Urinary bladder (tissue), 4 donors: ENCODE data around the gene AFF1. TPM values are rescaled to one million over a fixed set of nuclear protein-coding genes. Genes with fewer than 3 reads are reported as not detected.
"Not testable (repeated sequence)": the region's sequence is repeated elsewhere in the genome, so short reads cannot be mapped to it uniquely, and the experiment has no call there.

Experiments
- DNase-seq: peaks from one replicate; pipeline ENCODE4 v3.0.0-alpha.2; 2015; ENCODE audit errors: extremely low spot score
- H3K27ac ChIP-seq: one replicate; pipeline ENCODE4 v1.5.1; 2013; ENCODE audit warnings: low read depth, mild to moderate bottlenecking, moderate library complexity
- H3K36me3 ChIP-seq: one replicate; pipeline ENCODE4 v1.6.1; 2013; ENCODE audit warnings: mild to moderate bottlenecking, moderate library complexity; ENCODE audit not compliant: insufficient read depth
- H3K4me1 ChIP-seq: one replicate; pipeline ENCODE4 v1.6.1; 2013; ENCODE audit warnings: mild to moderate bottlenecking, moderate library complexity; ENCODE audit not compliant: insufficient read depth
- H3K4me3 ChIP-seq: one replicate; pipeline ENCODE4 v1.5.1; 2013; ENCODE audit warnings: low read depth, low read length
- WGBS: extraction: QIAGEN DNeasy Blood & Tissue Kit; methylation state at CpG from one replicate; pipeline ENCODE4 v1.1.7; 2013; 5-methylcytosine and 5-hydroxymethylcytosine counted together
- polyA plus RNA-seq: library from polyadenylated mRNA; stranded (reverse); fragments of 200-250 nt; gene quantifications from one replicate; pipeline ENCODE4 v1.2.3, GENCODE V29; 2013
- total RNA-seq: library from RNA; depleted of rRNA; stranded (reverse); fragments of >200 nt; gene quantifications from one replicate; pipeline ENCODE4 v1.2.3, GENCODE V29; 2014
- donor health status: healthy with polysubstance abuse.
- donor health status: healthy.

Gene AFF1
- total and polyA plus RNA-seq, 2 donors: 22.8 to 32.8 TPM

DNA sequence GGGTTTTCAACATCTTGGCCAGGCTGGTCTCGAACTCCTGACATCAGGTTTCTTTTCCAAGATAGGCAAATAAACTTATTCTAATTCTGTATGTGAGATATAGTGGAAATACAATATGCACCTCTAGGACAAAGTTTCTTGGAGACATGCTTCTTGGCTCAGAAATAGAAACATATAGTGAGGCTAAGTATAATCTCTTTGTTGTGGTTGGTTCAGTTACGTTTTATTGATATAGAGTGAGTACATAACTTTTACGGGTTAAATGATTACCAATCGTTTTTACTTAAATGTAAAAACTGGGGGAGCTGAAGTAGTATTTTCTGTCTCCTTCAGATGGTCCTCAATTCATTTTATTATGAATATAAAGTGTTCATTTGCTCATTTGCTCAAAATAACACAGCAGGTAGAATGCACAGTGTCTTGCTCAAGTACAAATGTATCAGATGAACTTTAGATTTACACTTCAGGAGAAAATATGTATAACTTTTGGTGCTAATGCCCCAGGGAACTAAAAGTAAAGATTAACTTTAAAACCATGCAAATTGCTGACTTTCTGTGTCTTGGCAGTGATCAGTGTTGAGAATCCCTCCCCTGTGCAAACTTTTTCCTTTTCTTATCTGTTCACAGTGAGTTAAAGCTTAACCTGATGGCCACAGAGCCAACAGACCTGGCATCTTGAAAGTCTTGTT is 77.6 kb downstream of the AFF1 start:
- WGBS: 66% methylated on average over 4 of the region's 4 CpGs
- Histone ChIP-seq H3K4me1 (no peaks in the 10 kb centered on the region), H3K27ac (no peak overlapping the region)

DNA sequence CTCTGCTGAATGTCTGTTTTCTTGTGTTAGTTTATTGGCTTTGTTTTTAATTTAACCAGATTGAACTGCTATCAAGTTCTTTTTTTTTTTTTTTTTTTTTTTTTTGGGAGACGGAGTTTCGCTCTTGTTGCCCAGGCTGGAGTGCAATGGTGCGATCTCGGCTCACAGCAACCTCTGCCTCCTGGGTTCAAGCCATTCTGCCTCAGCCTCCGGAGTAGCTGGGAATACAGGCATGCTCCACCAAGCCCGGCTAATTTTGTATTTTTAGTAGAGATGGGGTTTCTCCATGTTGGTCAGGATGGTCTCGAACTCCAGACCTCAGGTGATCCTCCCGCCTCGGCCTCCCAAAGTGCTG is 78.1 kb downstream of the AFF1 start:
- not testable (repeated sequence) for DNase-seq, H3K36me3 ChIP-seq, H3K4me3 ChIP-seq, H3K27ac ChIP-seq, H3K4me1 ChIP-seq
- WGBS: 88% methylated on average over 9 of the region's 9 CpGs

More for the DNA sequence above, 77.6 kb downstream of the AFF1 start:
- no peak for DNase-seq
- Histone ChIP-seq H3K36me3 (no peaks in the 10 kb centered on the region), H3K4me3 (no peak overlapping the region)

DNA sequence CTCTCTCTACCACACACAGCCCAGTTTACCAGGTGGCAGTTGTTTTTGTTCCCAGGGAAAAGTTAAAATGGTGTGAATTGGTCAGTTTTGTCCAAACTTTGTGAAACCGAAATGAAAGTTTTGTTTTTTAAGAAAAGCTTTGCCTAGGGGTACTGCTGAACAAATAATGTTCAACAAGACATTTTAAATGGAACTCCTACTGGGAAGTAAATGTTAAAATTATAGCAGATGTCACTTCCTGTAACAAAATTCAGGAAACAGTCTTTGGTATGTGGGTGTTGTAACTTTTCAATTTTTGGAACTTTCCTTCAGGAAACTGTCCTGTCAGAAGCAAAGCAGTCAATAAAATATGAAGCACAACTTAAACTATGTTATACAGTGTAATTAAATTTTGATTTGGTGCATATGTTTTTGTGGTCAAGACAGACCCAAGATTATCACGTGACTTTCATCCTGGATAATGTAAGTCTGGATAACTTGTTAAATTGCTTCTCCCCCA is 79.5 kb downstream of the AFF1 start:
- Histone ChIP-seq H3K4me3 (no peak overlapping the region), H3K4me1 (no peaks in the 10 kb centered on the region)

DNA sequence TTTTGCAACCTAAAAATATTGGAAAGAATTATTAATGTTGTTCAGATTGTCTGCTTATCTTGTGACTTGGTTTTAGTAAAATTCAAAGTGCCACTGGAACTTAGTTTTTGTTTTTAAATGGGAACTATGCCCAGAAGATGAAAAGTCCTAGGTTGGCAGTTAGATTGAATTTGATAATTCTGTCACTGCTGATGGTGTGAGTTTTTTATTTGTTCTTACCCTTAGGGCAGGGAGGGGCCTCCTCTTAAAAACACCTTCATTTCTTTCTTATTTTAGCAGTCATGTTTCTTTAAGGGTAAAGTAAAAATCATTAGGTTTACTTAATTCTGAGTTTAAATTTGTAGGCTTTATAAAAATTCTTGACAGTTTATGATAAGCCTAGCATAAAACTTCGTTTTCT is 80.6 kb downstream of the AFF1 start:
- WGBS: 47% methylated on average over 1 of the region's 1 CpG
- no peak for DNase-seq
- H3K4me3 ChIP-seq: no peak overlapping the region
- H3K4me1 ChIP-seq: no peaks in the 10 kb centered on the region
- H3K27ac ChIP-seq: peak overlapping the region; percentile 23
- H3K36me3 ChIP-seq: no peaks in the 10 kb centered on the region

More for the DNA sequence above, 79.5 kb downstream of the AFF1 start:
- Histone ChIP-seq H3K27ac (peak overlapping the region; percentile 59), H3K36me3 (no peaks in the 10 kb centered on the region)
- DNase-seq: no peak
- WGBS: 36% methylated on average over 2 of the region's 2 CpGs

DNA sequence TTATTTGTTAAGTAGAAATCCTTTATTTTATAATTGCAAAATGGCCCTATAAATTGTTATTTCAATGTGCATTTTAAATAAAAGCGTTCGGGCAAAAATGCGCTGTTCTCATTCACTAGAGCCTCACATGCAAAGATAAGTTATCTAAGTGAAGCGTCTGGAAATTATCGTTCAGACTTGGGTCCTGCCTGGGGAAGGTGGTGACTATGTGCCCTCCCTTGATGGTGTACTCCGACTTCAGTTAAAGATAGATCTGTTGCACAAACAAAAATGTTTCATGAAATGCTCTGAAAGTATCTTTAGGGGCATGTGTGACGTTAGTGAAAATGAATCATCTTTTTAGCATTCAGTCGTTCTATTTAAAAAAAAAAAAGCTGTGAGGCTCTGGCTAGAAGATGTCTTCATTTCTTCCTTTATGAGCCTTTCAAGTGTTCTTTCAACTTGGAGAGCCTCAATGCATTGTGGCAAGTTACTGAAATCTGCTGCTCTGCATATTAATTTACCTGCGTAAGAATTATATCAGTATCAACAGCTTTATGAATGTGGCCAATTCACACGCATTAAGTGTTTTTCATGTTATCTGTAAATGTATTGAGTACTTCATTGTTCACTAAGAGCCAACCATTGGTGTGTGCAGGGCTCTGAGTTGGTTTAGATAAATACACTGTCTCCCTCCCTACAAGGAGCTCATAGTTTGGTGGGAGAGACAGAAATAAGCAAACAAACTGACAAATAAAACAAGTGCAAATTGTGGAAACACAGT is 83.0 kb downstream of the AFF1 start:
- no peak for DNase-seq
- Histone ChIP-seq H3K4me1 (no peaks in the 10 kb centered on the region), H3K27ac (no peak overlapping the region), H3K36me3 (no peaks in the 10 kb centered on the region), H3K4me3 (no peak overlapping the region)
- 58% methylated on average over 10 of the region's 10 CpGs for WGBS

DNA sequence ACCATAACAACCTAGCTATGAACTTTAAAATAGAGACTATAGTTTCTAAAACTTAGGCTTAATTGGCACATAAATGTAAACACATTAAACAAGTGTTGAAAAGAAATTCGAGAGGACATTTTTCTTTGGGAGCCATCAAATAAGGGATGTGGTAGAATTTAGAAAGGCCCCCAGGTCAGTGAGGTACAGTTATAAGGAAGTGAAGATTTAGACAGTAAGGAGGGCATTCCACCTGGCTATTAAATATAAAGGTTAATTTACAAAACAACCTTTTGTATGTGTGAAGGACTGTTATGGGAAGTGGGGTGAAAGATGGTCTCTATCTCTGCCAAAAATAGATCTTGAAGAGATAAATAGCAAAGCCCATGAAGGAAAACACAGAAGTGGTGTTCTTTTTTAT is 83.9 kb downstream of the AFF1 start:
- DNase-seq: no peak
- WGBS: 37% methylated on average over 1 of the region's 1 CpG
- H3K27ac ChIP-seq: no peak overlapping the region
- no peak overlapping the region for H3K4me3 ChIP-seq
- no peaks in the 10 kb centered on the region for H3K4me1 ChIP-seq
- H3K36me3 ChIP-seq: no peaks in the 10 kb centered on the region

DNA sequence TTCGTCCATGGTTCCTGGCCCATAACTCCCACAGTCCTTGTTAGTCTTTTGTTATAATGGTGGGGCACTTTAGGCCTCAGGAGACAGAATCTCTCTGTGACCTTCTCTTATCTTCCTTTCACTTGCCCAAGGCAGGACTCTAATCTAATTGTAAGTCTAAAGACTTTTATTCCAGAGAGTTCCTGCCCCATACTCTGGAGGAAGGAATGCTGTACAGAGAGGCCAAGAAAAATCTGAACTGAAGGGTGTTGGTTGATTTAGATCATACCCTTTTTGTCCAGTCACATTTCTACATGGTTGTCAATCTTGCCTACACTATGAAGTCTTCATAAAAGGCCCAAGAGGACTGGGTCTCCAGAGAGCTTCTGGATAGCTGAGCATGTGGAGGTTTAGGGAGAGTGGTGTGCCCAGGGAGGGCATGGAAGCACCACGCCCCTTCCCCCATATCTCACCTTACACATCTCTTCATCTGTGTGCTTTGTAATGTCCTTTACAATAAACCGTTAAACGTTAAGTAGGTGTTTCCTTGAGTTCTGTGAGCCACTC is 84.5 kb downstream of the AFF1 start:
- Histone ChIP-seq H3K4me1 (no peaks in the 10 kb centered on the region), H3K27ac (no peak overlapping the region), H3K36me3 (no peaks in the 10 kb centered on the region), H3K4me3 (no peak overlapping the region)
- no peak for DNase-seq
- WGBS: 83% methylated on average over 4 of the region's 4 CpGs

DNA sequence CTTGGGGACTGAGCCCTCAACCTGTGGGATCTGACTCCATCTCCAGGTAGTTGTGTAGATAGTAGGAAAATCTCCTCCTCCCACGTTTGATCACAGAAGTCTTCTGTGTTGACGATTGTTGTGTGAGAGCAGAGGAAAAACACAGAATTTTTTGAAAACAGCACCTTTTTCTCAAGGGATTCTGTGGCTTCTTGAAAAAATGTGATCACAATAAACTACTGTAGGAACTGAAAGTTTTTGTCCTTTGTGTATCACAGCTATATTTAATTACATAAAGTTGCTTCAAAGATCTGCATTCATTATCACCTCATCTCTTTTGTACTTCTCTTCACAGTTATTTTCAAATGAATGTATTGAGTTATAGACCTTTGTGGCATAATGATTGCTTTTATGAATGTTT is 85.1 kb downstream of the AFF1 start:
- Histone ChIP-seq H3K4me3 (no peak overlapping the region), H3K4me1 (no peaks in the 10 kb centered on the region), H3K36me3 (no peaks in the 10 kb centered on the region), H3K27ac (no peak overlapping the region)
- 69% methylated on average over 2 of the region's 2 CpGs for WGBS
- DNase-seq: no peak

DNA sequence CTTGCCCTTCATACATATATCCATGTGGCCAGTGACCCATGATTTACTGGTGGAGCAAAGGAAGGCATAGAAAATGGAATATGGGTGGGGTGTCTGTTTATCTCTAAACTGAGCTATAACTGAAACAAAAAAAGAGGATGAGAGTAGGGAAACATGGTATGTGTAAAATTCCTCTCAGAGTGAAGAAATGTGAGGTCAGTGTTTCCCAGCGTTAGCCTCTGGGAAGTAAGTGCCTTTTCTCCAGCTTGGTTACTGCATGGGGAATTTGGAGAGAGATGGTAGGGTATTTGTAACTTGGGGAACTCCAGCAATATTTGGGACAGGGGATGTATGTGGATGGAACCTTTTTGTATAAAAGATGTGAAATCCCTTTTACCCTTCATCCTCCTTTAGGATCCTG is 89.4 kb downstream of the AFF1 start:
- peaks cover 2% of the 10 kb centered on the region for H3K4me1 ChIP-seq
- H3K36me3 ChIP-seq: no peaks in the 10 kb centered on the region
- peak overlapping the region; percentile 54 for H3K27ac ChIP-seq
- no peak overlapping the region for H3K4me3 ChIP-seq
- DNase-seq: no peak
- whole genome bisulfite sequencing: 61% methylated on average over 1 of the region's 1 CpG

DNA sequence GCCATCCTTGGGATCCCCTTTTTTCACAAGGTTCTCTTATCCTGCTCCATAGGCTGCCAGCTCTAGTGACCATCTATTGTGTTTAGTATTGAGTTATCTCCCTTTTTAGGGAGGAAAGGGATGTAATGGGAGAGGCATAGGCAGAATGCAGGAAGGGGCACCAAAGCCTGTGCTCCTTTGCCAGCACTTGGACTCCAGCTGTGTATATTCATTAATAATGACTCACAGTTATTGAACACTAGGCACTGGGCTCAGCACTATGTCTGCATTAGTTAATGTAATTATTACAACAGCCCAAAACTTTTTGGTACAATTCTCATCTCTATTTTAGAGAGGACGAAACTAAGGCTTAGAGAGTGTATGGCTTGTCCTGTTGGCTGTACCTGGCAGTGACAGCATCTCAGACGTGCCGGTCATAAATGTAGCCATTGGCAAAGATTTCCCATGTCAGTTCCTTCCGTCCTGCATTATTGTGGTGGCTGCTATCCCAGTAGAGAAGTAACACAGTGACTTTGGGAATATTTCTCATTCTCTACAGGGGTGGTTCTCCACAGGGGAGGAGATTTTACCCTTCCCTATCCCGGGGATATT is 90.3 kb downstream of the AFF1 start:
- 78% methylated on average over 5 of the region's 5 CpGs for WGBS
- Histone ChIP-seq H3K4me1 (peaks cover 2% of the 10 kb centered on the region), H3K27ac (no peak overlapping the region), H3K36me3 (no peaks in the 10 kb centered on the region), H3K4me3 (no peak overlapping the region)
- DNase-seq: no peak

DNA sequence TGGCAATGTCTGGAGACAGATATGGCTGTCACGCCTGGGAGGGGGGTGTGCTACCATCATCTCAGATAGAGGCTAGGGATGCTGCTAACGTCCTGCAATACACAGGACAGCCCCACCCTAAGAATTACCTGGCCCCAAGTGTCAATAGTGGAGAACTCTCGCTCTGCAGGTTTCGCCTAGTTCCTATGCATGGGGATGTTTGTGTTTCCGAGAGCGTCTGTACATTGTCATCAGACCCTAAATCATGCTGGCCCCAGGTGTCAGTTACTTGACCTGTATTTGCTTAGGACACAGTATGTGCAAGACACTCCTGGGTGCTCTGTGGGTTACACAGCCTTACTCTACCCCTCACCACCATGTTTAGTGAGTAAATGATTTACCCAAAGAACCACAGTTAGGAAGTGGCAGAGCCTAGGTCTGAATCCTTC is 90.8 kb downstream of the AFF1 start:
- WGBS: 87% methylated on average over 6 of the region's 6 CpGs
- H3K4me1 ChIP-seq: peaks cover 2% of the 10 kb centered on the region

DNA sequence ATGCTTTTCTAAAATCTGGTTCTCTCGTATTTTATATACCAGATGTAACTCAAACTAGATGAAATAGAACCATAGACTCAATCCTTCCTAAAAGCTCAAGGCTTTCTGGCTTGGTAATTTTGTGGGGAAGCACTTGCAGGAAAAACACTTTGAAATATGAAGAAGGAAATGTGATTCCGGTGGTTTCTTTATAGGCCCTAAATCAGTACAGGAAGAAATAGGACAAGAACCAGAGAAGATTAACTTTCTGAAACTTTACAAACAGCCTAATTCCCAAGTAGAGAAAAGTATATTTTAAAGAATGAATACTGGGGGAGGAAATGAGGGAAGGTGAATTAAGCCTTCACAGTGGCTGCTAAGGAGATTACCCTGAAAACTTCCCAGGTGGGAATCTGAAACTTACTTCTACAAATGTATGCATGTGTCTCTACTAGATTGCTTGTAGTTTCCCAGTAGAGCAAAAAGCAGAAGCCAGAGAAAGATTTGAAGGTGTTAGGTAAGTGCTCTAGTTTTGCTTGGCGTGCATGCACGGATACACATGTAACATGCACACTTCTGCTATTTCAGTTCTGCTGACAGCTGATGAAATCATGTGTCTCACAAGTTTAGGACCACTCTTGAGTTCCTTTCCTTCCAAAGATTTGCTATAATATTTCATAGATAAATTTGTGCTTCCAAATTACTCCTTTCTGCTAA is 92.1 kb downstream of the AFF1 start:
- Histone ChIP-seq H3K4me1 (peaks cover 3% of the 10 kb centered on the region), H3K36me3 (no peaks in the 10 kb centered on the region), H3K27ac (peak overlapping the region; percentile 16), H3K4me3 (no peak overlapping the region)
- no peak for DNase-seq
- WGBS: 67% methylated on average over 4 of the region's 4 CpGs

More for the DNA sequence above, 90.8 kb downstream of the AFF1 start:
- Histone ChIP-seq H3K4me3 (no peak overlapping the region), H3K36me3 (no peaks in the 10 kb centered on the region), H3K27ac (no peak overlapping the region)
- no peak for DNase-seq

DNA sequence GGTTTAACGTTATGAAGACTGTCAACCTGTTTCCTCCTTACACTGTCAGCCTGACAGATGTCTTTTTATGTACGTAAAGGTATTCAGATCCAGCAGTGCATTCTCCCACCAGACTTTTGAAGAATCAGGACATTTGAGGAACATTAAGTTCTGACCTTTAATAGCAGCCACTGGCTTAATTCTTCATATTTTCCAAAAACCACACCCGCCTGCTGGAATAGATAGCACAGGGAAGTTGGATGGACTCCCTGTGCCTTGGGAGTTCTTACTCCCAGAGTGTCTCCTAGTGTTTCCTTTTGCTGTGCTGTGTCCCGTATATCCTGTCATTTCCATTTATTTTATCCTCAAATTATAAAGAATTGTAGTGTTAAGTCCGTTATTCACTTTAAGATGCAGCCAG is 94.5 kb downstream of the AFF1 start:
- WGBS: 49% methylated on average over 5 of the region's 5 CpGs
- H3K36me3 ChIP-seq: no peaks in the 10 kb centered on the region
- no peak overlapping the region for H3K27ac ChIP-seq
- no peak for DNase-seq
- peaks cover 8% of the 10 kb centered on the region for H3K4me1 ChIP-seq
- H3K4me3 ChIP-seq: no peak overlapping the region
